ENCODE measurements around the gene TIMM21.

TIMM21 gene, protein sequence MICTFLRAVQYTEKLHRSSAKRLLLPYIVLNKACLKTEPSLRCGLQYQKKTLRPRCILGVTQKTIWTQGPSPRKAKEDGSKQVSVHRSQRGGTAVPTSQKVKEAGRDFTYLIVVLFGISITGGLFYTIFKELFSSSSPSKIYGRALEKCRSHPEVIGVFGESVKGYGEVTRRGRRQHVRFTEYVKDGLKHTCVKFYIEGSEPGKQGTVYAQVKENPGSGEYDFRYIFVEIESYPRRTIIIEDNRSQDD

GRCh38 chr18:74147779-74148542, at the start of gene TIMM21, which contains the start of gene FBXO15:
Gene TIMM21, plus strand, starts transcription at chr18:74148523. Its CDS starts 286 bp downstream, at chr18:74148809.
Gene FBXO15, minus strand, starts transcription at chr18:74147834. Its CDS starts 49 bp downstream, at chr18:74147785.
- in situ Hi-C loops (cut with HindIII; ENCODE audit: low sequenced_read_pairs) = no loop called here

- in situ Hi-C loops (cut with HindIII; ENCODE audit: low sequenced_read_pairs) = no loop called here
These were observed 39.9 kb upstream of the TIMM21 start for GRCh38 chr18:74108460-74108859.

DNA sequence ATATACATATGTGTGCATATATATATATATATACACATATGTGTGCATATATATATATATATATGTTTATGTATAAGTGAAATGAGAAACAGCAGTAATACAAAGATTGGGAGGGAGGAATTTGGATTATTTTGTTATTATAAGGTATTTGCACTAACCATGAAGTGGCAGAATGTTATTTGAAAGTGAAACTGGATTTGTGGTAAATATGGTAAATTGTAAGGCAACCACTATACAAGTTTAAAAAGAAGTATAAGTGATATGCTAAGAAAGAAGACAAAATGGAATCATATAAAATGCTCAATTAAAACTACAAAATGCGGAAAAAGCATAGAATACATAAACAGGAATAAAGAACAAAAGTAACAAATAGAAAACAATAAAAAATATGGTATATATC, 38.2 kb upstream of the TIMM21 start:
- in situ Hi-C loops (cut with HindIII; ENCODE audit: low sequenced_read_pairs) = no loop called here

DNA sequence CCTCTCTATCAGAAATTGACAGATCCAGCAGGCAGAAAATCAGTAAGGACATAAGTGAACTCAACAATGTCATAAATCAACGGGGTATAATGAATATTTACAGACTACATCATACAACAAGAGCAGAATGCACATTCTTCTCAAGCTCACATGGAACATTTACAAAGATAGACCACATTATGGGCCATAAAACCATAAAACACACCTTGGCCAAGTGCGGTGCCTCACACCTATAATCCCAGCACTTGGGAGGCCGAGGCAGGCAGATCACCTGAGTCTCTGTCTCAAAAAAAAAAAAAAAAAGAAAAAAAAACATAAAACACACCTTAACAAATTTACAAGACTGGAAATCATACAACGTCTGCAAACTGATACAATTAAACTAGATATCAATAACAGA, 37.3 kb upstream of the TIMM21 start:
- in situ Hi-C loops (cut with HindIII; ENCODE audit: low sequenced_read_pairs) = no loop called here

DNA sequence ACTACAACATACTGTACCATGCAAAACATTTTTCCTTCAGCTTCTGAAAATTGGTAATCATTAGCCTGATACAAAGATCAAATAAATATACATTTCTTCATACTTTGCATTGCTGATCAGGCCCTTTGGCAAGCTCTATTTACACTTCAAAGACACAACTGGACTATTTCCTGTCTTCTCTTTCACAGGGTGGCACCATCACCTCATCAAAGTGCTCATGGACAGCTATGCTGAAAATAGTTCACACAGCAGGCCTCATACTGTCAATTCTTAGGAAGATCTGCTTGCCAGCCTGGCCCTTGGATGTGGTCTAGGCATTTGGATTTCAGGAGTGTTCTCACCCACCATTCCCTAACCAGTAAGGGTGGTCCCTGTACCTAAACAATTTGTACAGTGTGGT, 34.6 kb upstream of the TIMM21 start:
- in situ Hi-C loops (cut with HindIII; ENCODE audit: low sequenced_read_pairs) = no loop called here

- in situ Hi-C loops (cut with HindIII; ENCODE audit: low sequenced_read_pairs) = no loop called here
These were observed 34.2 kb upstream of the TIMM21 start for GRCh38 chr18:74114116-74114515.

DNA sequence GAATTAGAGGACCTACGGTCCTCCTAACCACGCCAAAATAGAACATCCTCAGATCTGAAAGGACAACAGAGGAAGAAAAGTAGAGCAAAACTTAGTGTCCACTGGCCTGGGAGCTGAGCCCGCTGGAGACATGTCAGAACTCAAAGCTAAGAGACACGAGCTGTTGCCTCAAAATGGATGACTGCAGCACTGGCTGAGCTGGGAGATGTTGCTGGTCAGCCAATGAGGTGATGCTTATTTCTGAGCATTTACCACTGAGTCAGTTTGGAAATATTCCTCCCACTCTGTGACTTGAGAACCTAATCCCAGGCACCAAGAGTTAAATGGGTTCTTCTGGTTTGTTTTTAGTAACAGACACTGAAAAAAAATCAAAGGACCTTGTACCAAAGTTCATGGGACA, 33.3 kb upstream of the TIMM21 start:
- in situ Hi-C loops (cut with HindIII; ENCODE audit: low sequenced_read_pairs) = no loop called here

GRCh38 chr18:74116633-74117554, 31.4 kb upstream of the TIMM21 start:
- in situ Hi-C loops (cut with HindIII; ENCODE audit: low sequenced_read_pairs) = no loop called here

GRCh38 chr18:74123200-74123599, 25.1 kb upstream of the TIMM21 start:
- in situ Hi-C loops (cut with HindIII; ENCODE audit: low sequenced_read_pairs) = no loop called here

DNA sequence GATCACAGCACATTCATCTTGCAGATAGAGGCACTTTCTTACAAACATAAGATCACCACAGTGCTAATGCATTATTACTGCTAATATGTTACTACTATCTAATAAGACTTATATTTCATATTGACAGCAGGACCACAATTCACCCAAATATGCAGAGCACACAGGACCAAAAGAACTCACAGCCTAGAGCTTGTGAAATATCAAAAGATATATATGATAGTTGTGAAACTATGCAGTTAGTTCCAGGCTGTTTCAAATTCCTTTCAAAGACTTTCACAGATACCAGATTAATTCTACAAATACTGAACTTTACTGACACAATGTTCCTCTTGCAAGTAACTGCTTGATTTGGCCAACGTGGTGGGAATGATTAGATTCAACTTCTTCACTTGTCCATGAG, 23.7 kb upstream of the TIMM21 start:
- in situ Hi-C loops (cut with HindIII; ENCODE audit: low sequenced_read_pairs) = no loop called here

GRCh38 chr18:74126684-74127655, 21.4 kb upstream of the TIMM21 start:
- in situ Hi-C loops (cut with HindIII; ENCODE audit: low sequenced_read_pairs) = no loop called here

GRCh38 chr18:74128159-74128558, 20.2 kb upstream of the TIMM21 start:
- in situ Hi-C loops (cut with HindIII; ENCODE audit: low sequenced_read_pairs) = no loop called here

DNA sequence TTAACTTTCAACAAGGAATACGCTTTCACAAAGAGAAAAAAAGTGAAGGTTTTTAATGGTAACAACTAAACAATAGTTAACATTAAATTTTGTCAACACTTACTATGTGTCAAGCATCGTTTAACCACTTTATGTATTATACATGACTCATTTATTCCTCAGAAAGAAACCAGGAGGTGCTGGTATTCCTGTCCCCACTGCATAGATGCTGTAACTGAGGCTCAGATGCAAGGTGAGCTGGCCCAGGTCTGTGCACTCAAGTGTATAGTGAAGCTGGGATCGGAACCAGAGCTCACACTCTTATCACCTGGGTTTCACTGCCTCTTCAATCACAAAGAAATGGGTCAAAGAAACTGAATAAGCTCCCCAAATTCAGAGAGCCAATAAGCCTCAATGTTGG, 17.2 kb upstream of the TIMM21 start:
- in situ Hi-C loops (cut with HindIII; ENCODE audit: low sequenced_read_pairs) = no loop called here

DNA sequence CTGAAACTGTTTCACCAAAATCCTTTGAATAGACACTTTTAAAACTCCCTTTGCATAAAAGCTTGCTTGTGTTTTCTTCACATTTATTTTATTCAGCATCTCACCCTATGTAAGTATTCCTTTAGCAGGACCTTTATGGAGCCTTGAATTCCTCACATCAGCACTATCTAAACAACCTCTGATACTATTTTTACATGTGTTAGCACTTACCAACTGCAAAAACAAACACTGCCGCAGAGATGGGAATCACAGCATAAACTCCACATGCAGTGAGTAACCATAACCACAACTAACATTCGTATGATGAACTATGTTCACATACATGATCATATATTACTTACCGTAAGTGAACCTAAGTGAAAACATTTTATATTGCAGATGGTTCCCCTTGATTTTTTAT, 16.1 kb upstream of the TIMM21 start:
- in situ Hi-C loops (cut with HindIII; ENCODE audit: low sequenced_read_pairs) = no loop called here

- in situ Hi-C loops (cut with HindIII; ENCODE audit: low sequenced_read_pairs) = no loop called here
These were observed 10.3 kb upstream of the TIMM21 start for GRCh38 chr18:74137920-74138538.

GRCh38 chr18:74139411-74139810, 8.9 kb upstream of the TIMM21 start:
- in situ Hi-C loops (cut with HindIII; ENCODE audit: low sequenced_read_pairs) = no loop called here

DNA sequence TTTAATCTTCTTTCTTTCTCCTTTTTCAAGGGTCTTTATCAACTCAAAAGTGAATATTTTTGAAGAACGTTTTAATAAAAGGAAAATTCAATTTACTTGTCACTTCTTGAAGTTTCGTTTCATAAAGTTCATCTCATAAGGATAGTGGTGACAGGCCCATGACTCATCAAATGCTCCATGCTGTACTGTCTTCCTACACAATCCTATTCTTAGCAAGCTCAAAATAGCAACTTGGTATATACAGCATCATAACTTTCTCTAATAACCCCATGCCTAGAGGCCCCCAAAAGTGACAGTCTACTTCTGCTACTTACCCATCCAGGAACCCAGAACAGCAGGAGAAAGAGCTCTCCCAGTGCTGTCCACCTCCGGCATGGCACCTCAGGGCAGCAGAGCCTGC, 8.4 kb upstream of the TIMM21 start:
- in situ Hi-C loops (cut with HindIII; ENCODE audit: low sequenced_read_pairs) = no loop called here

DNA sequence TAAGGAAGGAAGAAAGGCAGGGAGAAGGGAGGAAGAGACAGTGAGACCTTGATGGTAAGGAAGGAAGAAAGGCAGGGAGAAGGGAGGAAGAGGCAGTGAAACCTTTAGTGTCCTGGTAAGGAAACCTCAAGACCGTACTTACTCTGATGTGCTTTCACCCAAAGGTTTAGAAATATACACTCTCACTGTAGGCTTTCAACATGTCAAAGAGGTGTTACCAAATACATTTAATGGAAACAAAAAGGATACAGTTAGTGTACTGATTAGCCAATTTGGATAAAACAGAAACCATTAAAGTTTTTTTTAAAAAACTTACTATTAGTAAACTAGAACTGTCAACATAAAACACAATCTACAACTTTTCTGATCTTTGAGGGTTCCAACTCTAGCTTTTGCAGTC, 7.7 kb upstream of the TIMM21 start:
- in situ Hi-C loops (cut with HindIII; ENCODE audit: low sequenced_read_pairs) = no loop called here

GRCh38 chr18:74141667-74142066, 6.7 kb upstream of the TIMM21 start:
- in situ Hi-C loops (cut with HindIII; ENCODE audit: low sequenced_read_pairs) = no loop called here

GRCh38 chr18:74142252-74142651, 6.1 kb upstream of the TIMM21 start:
- in situ Hi-C loops (cut with HindIII; ENCODE audit: low sequenced_read_pairs) = no loop called here
